LNCAP (cell line): ENCODE measurements around the gene PLEKHM3.

Source experiments
- TF ChIP-seq, protein P1 (sequence below): fragments of 450-650 bp; IDR thresholded peaks from 2 replicates; pipeline ENCODE4 v1.5.1; 2017; ENCODE audit warnings: mild to moderate bottlenecking

Gene PLEKHM3

DNA sequence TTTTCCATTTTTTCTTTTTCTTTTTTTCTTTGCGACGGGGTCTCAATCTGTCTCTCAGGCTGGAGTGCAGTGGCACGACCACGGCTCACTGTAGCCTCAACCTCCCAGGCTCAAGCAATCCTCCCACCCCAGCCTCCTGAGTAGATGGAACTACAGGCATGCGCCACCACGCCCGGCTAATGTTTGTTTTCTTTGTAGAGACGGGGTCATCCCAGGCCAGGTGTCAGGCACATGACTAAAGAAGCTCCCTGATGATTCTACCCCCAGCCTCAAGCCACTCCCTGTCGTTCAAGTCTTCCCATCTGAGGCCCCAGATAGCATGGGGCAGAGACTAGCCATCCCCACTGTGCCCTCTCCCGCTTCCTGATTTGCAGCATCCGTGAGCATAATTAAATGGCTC lies 245.8 kb downstream of the PLEKHM3 start:
- TF ChIP-seq, protein P1, sequence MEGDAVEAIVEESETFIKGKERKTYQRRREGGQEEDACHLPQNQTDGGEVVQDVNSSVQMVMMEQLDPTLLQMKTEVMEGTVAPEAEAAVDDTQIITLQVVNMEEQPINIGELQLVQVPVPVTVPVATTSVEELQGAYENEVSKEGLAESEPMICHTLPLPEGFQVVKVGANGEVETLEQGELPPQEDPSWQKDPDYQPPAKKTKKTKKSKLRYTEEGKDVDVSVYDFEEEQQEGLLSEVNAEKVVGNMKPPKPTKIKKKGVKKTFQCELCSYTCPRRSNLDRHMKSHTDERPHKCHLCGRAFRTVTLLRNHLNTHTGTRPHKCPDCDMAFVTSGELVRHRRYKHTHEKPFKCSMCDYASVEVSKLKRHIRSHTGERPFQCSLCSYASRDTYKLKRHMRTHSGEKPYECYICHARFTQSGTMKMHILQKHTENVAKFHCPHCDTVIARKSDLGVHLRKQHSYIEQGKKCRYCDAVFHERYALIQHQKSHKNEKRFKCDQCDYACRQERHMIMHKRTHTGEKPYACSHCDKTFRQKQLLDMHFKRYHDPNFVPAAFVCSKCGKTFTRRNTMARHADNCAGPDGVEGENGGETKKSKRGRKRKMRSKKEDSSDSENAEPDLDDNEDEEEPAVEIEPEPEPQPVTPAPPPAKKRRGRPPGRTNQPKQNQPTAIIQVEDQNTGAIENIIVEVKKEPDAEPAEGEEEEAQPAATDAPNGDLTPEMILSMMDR = no peak

DNA sequence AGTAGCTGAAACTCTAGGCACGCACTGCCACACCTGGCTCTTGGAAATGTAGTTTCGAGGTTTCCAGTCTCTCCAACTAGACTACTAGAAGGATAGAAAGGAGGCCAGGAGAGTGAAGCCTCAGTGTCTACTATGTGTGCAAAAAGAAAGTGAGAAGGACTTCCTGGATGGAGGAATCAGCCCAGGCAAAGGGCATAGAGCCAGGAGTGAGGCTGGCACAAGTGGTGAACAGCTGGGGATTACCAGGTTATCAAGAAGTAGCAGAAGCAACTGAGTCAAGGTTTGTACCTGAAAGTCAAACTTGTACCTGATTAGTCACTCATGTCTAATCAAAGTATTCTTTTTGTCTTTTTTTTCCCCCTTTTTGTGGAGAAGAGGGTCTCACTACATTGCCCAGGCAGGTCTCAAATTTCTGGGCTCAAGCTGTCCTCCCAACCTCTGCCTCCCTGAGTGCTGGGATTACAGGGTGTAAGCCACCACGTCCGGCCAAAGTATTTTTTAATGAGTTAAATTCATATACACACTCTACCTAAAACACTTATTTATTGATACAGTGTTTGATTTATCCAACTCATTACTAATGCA lies 246.9 kb downstream of the PLEKHM3 start:
- TF ChIP-seq, protein P1 = no peak

DNA sequence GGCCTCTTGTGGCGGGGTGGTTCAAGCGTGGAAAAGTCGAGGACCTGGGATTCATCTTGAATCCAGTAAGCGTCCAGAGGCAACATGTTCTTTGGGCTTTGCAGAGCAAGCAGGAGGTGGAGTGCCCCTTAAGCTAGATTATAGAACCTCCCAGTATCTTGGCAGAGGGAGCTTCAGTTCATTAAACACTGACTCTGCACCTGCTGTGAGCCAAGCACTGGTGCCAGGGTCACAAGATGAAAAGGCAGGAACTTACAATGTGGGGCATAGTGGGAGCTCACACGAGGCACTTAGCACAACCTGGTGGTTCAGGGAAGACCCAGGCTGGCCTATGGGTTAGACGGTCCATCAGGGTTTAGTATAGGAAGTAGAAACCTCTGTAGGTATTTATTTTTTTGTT lies 248.2 kb downstream of the PLEKHM3 start:
- TF ChIP-seq, protein P1 = no peak

DNA sequence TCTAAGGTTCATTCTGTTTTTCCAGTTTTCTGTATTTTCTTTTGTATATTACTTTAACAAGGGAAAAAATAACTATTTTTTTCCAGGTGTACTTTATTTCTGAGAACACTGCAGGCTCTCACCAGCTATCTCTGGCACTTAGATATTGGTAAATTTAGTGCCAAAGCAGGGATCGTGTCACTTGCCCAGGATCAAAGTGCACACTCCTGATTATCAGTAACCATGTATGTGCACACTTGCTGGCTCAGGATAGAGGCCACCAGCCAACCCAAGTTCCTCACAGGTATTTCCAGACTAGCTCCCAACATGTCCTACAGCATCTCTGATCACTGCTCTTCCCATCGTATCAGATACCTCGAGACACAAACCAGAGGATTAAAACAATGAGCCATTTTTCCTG lies 249.9 kb downstream of the PLEKHM3 start:
- TF ChIP-seq, protein P1 = no peak

DNA sequence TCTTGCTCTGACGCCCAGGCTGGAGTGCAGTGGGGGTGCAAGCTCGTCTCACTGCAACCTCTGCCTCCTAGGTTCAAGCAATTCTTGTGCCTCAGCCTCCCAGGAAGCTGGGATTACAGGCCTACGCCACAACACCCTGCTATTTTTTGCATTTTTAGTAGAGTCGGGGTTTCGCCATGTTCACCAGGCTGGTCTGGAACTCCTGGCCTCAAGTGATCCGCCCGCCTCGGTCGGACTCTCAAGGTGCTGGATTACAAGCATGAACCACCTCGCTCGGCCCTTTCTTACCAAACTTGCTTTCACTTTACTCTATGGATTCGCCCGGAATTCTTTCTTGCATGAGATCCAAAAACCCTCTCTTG lies 252.5 kb downstream of the PLEKHM3 start:
- TF ChIP-seq, protein P1 = no peak

DNA sequence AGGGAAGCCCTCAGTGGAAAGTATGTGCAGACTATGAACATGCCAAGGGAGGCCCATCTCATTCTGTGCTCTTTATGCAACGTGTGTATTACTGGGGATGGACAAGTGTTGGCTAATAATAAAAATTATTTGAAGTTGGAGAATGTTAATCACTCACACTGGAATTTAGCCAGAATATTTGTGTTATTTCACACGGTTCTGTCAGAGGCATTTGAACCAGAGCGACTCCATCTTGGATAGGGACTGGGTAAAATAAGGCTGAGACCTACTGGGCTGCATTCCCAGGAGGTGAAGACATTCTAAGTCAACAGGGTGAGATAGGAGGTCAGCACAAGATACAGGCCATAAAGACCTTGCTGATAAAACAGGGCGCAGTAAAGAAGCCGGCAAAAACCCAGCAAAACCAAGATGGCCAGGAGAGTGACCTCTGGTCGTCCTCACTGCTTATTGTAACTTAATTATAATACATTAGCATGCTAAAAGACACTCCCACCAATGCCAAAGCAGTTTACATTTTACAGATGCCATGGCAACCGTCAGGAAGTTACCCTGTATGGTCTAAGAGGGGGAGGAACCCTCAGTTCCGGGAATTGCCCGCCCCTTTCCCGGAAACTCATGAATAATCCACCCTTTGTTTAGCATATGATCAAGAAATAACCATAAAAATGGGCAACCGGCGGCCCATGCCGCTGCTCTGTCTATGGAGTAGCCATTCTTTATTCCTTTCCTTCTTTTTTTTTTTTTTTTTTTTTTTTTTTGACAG lies 253.1 kb downstream of the PLEKHM3 start:
- TF ChIP-seq, protein P1 = no peak

DNA sequence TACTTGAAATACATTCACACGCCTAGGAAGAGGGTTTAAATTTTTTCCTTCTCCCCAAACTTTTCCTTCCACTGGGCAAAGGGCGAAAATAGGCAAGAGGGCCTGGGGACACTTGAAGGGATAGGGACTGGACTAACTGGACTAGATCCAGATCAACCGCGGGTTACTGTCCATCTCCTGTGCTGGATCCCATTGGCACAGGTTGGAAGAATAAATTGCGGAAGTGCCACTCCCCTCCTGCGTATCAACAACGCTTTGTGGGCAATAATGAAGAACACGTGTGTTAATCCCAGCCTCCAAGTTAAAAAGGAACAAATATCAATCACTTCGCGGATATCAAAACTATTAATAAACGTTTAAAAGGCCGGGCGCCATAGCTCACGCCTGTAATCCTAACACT lies 253.9 kb downstream of the PLEKHM3 start:
- TF ChIP-seq, protein P1 = no peak
